ENCODE data around the gene PDE1C.
"Not testable (repeated sequence)": the region's sequence is repeated elsewhere in the genome, so short reads cannot be mapped to it uniquely, and the experiment has no call there.

PDE1C gene

GRCh38 chr7:31887006-31887405 lies 183.2 kb downstream of the PDE1C start:
- DNase-seq = no peak

DNA sequence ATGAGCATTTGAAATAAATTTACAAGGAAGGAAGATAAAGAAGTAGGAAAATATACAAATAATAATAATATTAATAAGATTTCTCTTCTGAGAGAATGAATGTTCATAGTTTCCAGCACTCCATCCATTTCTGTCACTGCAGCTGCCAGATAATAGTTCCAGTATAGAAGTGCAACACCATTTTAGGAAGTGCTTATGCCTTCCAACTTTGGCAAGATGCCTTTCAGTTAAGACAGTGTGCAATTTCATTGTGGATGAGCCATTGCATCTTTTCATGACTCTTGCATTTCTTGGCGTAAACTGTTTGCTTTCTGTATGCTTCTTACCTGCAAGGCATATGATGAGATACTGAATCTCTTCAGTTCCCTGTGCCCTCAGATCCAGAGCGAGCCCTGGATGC lies 185.0 kb downstream of the PDE1C start:
- DNase-seq = no peak

DNA sequence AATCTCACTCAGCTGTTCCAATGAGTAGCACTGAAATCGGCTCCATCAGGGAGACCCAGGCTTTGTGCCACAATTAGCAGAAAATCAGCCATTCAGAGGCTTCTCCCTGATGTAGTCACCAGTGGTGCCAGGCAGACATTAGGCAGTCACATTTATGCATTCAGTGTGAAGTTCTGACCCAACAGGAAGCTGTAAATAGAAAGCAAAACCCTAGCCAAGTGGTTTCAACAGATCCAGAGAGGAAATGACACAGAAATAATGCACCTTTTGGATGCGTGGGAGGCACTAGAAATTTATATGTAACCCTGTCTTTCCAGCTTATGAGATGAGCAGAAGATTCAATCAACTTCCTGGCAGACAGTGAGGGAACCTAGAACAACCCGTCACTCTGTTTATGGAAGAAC lies 186.4 kb downstream of the PDE1C start:
- no peak for DNase-seq

GRCh38 chr7:31882187-31882586 lies 188.0 kb downstream of the PDE1C start:
- no peak for DNase-seq

DNA sequence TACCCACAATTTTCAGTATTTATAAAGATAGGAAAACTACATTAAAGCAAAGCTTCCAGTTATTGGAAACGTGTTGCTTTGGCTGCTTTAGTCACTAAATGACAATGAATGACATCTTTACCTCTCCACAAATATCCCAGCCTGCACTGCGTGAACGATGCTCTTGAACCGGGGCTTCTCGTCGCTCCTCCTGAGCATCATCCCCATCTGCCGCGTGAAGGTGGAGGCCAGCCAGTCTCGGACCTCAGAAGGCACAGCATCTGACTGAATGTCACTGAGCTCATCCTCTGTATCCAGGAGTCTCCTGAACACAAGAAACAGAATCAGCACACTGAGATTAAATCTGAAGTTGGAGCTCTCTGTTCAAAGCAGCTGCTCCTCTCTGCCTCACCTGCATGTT lies 191.3 kb downstream of the PDE1C start:
- DNase-seq = no peak

- no peak for DNase-seq
Observed at GRCh38 chr7:31875424-31875823, 194.8 kb downstream of the PDE1C start.

DNA sequence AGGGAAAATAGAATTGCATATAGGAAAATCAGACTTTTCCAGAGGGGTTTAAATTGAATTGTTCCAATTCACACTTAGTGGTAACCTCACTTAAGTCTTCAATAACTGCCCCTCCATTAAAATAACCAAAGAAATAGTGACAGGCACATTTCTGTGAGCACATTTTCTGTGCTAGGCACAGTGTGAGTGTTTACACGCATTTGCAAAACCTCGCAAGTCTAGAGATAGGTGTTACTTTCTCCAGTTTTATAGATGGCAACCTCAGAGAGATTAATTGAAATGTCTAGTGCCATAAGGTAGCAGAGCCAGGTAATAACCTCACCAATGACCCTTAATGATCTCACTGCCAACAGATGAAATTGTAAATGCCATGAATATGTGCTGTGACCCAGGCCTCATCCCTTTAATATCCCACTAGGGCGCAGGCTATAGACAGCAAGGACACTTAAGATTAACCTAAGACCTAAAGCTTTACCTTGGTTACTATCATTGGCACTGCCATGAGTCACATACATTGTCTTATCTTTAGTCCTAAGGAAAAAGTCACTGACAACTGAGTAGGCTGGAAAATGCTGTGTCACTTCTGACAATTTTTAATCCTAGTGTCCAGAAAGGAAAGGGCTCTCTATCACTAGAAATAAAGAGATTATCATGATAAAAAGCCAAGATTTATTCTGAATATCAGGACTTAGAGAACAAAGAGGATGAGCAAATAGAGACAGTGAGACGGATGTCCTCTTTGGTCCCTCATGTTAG lies 195.4 kb downstream of the PDE1C start:
- no peak for DNase-seq

DNA sequence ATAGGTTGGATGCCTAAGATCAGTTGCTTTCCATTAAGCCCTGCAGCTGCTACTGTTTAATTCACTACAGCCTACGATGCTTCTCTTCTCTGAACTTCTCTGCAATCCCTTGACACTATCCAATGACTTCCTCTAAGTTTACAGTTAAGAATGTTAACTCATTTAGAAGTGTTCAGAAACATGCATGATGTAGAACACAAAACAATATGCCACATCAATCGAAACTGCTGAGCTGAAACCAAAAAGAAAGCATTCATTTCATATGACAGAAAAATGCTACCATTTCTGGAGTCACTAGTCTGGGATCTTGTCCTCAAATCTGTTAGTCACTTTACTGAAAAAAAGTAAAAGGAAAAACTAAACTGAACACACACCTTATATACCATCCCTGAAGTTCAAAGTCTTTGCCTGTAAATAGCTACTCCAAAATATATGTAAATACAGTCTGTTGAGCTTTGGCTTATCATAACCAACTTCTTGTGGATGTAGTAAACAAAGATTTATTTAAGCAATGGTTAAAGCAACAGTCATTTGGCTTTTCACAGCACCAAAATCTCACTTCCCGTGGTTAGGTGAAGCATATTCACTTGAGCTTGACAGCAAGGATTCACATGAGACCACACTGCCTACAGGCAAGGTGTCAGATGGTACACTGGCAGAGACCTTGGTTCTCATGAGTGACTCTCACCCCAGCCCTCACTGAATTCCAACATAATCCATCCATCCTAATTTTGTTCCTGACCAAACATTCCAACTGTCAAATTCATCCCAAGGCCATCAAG lies 196.2 kb downstream of the PDE1C start:
- DNase-seq = no peak

GRCh38 chr7:31872545-31873370 lies 197.4 kb downstream of the PDE1C start:
- DNase-seq = no peak

- no peak for DNase-seq
Observed at GRCh38 chr7:31864646-31865045, 205.6 kb downstream of the PDE1C start.

DNA sequence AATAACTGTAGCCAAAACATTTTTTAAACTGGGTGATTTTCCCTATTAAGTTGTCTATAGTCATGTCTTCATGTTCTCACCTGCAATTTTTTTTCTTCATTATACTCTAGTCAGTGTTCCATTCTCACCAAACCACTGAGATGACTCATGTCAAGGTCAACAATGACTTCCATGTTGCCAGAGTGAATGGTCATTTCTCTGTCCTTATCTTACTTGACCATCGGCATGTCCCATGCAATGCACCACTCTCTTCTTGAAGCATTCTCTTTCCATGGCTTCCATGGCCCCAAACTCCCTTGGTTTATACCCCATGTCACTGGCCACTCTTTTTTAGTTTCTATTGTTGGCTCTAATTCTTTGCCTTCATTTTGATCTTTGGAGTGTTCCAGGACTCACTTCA lies 209.3 kb downstream of the PDE1C start:
- no peak for DNase-seq

GRCh38 chr7:31858055-31858454 lies 212.2 kb downstream of the PDE1C start:
- DNase-seq = no peak

GRCh38 chr7:31857172-31857571 lies 213.0 kb downstream of the PDE1C start:
- DNase-seq = no peak

- no peak for DNase-seq
Observed at GRCh38 chr7:31856337-31856736, 213.9 kb downstream of the PDE1C start.

- no peak for DNase-seq
Observed at GRCh38 chr7:31855530-31855929, 214.7 kb downstream of the PDE1C start.

DNA sequence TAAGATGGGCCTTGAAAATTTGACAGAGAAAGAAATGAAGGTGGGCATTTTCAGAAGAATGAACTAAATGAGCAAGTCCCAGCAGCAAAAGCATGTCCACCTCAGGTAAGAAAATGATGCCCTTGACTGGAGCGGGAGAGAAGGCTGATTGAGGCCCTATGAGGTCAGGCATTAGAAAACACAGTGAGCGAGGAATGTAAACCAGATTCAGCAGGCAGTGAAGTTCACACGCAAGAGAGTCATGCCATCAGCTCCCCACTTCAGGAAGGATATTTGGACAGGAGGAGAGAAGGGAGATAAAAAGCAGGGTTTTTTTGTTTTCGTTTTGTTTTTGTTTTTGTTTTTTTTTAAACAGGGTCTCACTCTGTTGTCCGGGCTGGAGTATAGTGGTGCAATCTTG lies 216.8 kb downstream of the PDE1C start:
- no peak for DNase-seq

- DNase-seq = no peak
Observed at GRCh38 chr7:31852462-31852861, 217.7 kb downstream of the PDE1C start.

DNA sequence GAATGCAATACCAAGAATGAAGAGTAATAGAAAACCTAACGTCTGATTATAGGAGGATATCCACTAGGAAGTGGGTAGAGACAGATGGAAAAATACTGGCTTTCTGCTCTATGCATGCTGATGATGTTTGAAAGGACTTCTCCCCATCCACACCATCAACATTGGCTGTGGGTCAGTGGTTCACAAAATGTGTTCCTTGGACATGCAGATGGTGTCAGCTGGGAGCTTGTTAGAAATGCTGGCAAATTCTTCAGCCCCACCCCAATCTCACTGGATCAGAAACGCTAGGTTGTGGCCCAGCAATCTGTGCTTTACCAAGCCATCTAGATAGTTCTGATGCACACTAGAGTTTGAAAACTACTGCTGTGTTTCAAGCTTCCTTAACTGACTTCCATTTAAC lies 219.1 kb downstream of the PDE1C start:
- DNase-seq = no peak

DNA sequence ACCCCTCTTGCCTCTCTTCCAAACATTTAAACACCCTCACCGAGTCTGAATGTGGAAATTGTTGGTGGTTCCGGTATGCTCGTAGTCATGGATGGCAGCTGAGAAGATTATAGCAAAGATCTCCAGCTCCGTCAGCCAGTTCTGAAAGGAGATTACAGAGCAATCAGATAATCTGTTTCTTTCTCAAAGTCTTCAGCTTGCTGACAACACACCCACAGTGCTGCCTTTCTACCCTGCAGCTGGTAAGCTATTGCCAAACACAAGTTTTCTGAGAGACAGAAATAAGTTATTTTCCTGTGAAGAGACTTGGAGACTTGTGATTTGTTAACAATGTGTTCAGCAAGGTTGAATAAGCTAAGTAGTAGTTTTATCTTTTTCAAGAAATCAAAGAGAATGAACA lies 219.6 kb downstream of the PDE1C start:
- DNase-seq = no peak

- no peak for DNase-seq
Observed at GRCh38 chr7:31850066-31850465, 220.1 kb downstream of the PDE1C start.

GRCh38 chr7:31835471-31835870 lies 234.7 kb downstream of the PDE1C start:
- DNase-seq = no peak

DNA sequence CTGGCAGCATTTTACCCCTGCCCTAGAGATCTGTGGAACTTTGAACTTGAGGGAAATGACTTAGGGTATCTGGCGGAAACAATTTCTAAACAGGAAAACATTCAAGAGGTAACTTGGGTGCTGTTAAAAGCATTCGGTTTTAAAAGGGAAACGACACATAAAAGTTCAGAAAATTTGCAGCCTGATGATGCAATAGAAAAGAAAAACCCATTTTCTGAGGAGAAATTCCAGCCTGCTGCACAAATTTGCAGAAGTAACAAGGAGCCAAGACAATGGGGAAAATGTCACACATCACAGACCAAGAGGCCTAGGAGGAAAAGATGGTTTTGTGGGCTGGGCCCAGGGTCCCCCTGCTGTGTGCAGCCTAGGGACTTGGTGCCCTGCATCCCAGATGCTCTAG lies 236.6 kb downstream of the PDE1C start:
- DNase-seq = not testable (repeated sequence)

DNA sequence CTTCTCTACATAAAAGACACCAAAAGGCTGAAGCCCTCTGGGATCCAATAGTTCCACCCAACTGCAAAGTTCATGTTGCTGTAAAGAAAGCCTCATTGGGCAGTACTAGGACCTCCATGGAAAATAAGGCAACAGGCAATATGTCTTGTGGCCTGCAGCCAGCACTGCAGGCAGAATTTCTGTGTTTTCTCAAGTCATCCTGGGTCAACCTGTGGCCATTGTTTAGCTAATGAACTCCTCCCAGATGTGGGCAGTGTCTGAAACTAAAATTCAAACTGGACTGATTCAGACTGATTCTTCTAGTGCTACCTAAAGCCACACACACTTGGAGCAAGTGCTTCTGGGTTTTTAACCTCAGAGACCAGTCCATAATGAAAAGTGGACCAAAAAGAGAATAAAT lies 241.7 kb downstream of the PDE1C start:
- DNase-seq = no peak

- no peak for DNase-seq
Observed at GRCh38 chr7:31825576-31825975, 244.6 kb downstream of the PDE1C start.
